DMS114 treated with DMSO at 0.1 percent for 48 hours (cell line): ENCODE results near the gene NLK.
"Not testable (repeated sequence)": the region's sequence is repeated elsewhere in the genome, so short reads cannot be mapped to it uniquely, and the experiment has no call there.

Source experiments
- DNase-seq: peaks from one replicate; lab custom pipeline; 2025; ENCODE audit not compliant: unreplicated experiment; lab: John Stamatoyannopoulos, UW

The NLK gene

DNA sequence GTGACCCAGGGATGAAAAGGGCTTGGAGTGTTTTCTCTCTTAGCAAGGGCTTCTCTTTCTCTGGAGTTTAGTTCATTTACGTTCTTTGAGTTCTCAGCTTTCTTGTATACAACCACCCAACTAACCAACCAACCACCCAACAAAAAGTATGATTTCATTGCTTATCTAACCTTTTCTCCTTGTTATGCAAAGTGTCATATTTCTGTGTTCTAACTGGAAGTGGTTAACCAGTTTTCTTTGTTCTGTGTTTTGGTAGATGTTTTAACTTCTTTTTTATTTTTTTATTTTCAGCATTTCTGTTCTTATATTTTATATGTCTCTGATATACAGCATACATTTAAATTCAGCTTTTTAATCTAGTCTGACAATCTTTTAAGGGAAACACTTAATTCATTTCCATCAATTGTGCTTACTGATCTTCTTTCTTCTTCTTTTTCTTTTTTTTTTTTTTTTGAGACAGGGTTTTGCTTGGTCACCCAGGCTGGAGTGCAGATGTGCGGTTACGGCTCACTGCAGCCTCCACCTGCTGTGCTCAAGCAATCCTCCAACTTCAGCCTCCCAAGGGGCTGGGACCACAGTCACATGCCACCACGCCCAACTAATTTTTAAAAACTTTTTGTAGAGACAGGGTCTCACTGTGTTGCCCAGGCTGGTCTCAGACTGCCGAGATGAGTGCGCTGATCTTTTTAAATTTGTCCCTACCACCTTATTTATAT lies 29.6 kb downstream of the NLK start:
- no peak for DNase-seq

DNA sequence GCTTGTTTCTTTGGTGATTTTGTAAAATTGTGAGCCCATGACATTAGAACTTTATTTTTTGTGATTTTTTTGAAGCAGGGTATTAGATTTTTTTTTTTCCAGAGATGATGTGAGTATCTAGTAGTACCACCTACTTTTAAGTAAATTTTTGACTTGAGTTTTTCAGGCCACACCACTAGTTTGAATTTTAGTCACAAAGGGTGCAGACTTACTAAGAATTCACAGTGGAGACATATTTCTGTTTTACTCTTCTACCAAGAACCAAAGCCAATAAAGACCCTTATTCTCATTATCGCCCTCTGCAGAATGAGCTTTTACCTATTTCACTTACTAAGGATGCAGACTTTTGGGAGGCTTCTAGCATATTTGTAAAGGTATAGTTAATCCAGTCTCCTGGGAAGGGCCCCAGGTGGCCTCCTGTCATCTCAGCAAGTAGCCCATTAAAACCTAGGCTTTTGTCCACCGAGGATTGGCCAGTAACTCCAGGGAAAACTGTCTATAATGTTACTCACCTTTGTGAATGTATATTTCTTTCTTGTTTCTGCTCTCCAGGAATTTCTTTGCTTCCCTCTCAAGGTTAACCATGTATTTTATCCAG lies 30.6 kb downstream of the NLK start:
- DNase-seq, result no peak

DNA sequence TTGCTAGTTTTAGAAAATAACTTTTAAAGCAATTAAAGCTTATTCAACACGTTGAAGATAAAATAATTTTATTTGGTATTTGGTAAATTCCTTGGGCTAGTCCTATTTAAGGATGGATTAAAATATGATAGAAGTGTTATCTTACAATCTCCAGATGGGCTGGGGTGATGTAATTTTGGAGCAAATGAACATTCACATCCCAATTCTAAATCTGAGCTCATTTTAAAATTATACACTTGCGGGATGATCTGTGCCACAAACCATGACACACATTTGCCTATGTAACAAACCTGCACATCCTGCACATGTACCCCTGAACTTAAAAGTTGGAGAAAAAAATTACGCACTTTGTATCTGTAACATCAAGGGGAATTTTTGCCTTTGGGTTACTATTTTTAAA lies 31.5 kb downstream of the NLK start:
- no peak for DNase-seq

DNA sequence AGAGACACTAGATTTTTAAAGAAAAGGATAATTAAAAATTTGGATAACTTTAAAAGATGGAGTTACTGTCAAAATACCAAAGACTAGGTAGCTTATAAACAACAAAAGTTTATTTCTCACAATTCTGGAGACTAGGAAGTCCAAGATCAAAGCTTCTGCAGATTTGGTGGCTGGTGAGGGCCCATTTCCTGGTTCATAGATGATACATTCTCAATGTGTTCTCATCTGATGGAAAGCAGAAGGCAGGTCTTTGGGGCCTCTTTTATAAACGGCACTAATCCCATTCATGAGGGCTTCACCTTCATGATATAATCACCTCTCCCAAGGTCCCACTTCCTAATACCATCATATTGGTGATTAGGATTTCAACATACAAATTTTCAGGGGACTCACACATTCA lies 33.7 kb downstream of the NLK start:
- no peak for DNase-seq

DNA sequence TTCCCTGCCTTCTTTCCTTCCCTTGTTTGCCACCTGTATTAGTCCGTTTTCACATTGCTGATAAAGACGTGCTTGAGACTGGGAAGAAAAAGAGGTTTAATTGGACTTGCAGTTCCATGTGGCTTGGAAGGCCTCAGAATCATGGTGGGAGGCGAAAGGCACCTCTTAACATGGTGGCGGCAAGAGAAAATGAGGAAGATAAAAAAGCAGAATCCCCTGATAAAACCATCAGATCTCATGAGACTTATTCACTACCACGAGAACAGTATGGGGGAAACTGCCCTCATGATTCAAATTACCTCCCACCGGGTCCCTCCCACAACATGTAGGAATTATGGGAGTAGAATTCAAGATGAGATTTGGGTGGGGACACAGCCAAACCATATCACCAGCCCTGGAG lies 34.7 kb downstream of the NLK start:
- not testable (repeated sequence) for DNase-seq

DNA sequence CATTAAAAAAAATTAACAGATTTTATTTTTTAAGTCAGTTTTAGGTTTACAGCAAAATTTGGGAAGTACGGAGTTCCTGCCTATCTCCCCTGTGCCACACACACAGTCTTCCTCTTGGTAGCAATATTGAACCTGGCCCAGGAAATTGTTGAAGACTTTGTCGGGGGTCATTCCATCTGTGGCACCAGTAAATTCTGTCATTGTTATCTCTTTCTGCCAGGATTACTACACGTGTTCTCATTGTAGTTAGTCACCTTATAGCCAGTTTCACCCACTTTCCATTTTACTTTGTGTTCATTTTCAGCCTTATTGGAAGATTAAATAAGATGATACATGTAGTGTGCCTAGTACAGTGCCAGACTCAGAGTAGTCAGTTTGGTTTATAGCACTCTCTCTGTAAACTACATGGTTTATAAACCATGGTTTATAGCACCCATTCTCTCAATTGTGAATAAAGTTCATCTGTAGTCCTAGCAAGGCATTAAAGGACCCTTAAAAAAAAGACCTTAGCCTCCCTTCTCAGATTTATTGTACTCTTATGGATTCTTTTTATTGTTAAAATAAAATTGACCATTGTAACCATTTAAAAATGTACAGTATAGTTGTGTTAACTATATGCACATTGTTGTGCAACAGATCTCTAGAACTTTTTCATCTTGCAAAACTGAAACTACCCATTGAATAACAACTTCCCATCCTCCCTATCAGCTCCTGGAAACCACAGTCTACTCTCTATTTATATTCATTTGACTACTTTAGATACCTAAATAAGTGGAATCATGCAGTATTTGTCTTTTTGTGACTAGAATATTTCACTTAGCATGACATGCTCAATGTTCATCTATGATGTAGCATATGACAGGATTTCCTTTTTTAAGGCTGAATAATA lies 36.1 kb downstream of the NLK start:
- no peak for DNase-seq

DNA sequence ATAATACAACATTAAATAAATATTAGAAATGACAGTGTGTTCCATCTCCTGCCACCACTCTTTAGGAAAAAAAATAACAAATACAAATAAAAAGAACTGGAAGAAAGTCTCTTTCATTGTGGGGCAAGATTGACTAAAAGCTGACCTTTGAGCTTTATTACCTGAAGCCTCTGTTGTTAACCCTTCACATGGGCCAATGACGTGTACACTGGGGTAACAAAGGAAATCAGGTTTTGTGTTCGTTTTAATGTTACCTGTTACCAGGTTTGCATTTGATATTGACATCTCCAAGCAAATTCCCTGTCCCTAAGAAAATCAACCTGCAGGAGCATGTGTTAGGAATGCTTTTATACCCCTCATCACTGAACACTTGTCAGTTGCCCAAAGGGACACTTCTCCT lies 39.0 kb downstream of the NLK start:
- no peak for DNase-seq

DNA sequence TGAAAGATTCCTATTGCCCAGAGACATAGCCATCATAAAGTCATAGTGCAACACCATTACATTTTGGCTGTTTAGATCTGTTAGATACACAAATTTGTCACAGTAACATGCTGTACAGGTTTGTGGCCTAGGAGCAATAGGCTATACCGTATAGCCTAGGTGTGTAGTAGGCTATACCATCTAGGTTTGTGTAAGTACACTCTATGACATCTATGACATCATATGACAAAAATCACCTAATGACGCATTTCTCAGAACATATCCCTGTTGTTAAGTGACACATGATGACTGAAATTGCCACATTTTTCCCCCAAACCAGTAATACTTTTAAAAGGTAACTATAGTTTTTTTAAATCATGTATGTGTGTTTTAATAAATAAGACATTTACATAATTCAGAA lies 43.3 kb downstream of the NLK start:
- no peak for DNase-seq

DNA sequence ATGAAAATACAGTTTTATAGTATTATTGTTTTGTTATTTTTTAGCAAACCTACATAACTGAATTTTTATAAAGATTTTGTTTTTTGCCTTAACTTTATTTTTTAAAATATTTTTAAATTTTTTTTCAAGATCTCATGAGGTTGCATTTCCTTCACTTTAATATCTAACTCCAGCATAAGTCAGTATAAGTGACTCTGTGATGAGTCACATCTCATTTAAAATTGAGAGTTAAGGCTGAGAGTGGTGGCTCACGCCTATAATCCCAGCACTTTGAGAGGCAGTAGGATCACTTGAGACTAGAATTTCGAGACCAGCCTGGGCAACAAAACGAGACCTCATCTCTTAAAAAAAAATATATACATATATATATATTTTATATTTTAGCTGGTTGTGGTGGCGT lies 44.0 kb downstream of the NLK start:
- no peak for DNase-seq

DNA sequence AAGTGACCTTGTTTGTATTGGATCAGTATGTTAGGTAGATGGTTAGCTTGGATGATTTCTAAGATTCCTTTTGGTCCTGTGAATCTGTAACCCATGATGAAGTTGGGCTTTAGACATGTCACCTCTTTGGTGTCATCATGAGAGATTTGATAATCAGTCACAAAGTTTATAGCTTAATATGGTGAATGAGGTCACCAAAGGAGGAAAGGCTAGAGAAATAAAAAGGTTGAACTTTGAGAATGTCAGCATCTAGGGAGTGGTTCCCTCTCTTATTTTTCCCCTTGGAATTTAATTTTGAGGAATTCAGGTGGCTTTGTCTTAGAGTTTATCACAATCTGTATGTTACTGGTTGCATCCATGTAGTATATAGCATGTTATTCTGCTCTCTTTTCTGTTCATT lies 45.3 kb downstream of the NLK start:
- no peak for DNase-seq

DNA sequence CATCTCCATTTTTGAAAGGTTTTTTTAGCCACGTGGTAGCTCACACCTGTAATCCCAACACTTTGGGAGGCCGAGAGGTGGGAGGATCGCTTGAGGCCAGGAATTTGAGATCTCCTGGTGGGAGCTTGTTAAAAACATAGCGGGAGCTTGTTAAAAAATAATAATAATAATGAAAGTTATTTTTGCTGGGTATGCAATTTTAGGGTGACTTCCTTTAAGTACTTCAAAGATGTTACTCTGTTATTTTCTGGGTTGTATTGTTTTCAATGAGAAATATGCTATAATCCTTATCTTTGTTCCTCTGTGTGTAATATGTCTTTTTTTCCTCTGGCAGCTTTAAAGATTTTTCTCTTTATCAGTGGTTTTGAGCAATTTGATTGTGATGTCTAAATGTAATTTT lies 48.1 kb downstream of the NLK start:
- no peak for DNase-seq

DNA sequence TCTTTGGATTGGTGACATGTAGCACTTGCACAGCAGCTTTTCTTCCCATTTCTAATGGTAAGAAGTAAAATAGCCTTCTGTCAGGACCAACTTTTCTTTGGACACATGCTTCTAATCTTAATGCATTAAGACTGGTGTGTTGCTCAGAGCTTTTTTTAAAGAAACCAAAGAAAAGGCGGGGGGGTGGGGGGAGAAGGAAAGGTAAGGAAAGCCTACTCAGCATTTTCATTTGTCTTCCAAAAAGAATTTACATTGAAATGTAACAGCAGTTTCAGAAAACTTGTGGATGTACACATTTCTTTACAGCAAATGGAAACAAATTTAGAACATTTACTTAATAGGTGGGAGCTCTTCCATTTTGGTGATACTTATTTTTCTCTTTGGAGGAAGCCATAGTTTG lies 49.6 kb downstream of the NLK start:
- DNase-seq, result no peak

DNA sequence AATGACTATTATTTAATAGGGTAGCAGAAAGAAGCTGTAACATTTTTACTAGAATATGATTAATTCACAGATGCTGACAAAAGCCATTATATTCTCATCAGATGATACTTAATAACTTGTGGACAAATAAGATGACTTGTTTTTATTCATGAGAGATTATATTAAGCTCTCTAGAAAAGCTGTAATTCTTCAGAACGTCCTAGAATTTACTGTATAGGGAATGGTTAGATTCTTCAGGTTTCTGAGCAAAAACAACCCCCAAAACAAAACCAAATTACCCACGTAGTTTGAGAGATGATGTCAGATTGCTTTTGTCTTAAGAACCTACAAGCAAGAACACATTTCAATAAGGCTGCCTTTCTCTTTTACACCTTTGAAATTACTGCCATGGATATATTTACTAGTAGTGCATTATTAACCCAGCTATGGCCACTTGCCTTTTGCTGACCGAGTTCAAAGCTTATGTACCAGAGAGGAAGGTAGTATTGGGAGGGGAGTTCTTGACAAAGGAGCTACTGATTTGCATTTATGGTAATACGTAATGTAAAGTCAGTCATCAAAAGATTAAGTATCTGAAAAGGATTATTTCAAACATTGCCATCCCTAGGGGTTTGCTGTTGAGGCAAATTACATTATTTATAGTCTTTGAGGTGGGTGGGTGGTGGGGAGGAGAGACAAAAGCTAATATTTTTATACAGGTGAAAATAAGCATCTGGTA lies 51.7 kb downstream of the NLK start:
- no peak for DNase-seq

DNA sequence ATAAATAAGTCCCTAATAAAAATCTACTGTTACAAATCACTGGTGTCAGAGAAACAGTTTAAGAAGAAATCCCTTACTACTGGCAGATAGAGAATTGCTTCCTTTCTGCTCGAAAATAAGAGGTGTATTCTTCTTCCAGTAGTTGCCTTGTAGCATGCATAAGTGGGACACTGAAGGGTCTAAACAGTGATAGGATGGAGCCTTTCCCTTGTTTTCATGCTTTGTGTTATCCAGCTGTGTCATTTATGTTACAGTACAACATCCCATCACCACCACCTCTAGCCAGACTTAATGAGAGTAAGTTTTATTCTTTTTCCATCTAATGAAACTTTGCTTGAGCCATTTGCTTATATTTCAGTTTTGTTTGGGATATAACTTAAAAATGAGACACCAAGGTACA lies 54.3 kb downstream of the NLK start:
- no peak for DNase-seq

DNA sequence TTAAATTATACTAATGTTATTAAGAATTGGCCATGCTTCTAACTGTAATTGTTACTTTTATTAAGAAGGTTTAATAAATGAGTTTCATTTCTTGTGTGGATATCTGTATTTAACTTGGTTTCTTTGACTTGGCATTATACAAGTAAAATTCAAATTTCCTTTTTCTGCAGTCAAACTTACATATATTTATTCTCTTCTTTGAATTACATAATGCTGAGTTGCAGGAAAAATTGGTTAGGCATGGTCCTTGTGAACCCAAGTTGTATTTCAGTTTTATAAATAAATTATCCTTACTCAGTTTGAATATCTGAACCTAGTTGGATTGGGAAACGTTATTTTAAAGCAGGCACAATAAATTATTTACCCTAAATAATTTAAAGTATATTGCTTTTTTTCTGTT lies 54.8 kb downstream of the NLK start:
- DNase-seq, result no peak

DNA sequence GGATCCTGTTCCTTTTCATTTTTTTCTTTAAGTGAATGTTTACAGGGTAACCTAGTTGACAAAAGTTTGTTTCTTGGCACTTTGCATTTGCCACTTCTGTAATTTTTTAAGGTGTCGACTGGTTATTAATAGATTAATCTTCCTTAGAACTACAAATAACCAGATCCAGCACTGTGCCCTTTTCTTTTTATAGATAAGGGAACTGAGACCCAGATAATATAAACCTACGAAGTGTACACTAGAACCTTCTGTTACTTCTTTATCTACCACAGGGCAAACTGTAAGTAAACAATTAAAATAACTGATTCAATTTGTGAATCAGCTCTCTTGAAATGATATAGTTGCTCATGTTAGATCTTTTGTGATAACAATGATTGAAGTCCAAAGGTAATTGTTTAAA lies 55.4 kb downstream of the NLK start:
- no peak for DNase-seq

DNA sequence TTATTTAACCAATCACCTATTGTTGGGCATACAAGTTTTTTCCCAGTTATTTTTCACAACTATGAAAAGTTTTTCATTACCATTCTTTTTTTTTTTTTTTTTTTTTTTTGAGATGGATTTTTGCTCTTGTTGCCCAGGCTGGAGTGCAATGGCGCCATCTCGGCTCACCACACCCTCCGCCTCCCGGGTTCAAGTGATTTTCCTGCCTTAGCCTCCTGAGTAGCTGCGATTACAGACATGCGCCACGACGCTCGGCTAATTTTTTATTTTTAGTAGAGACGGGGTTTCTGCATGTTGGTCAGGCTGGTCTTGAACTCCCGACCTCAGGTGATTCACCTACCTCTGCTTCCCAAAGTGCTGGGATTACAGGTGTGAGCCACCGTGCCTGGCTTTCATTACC lies 56.1 kb downstream of the NLK start:
- DNase-seq, result not testable (repeated sequence)

DNA sequence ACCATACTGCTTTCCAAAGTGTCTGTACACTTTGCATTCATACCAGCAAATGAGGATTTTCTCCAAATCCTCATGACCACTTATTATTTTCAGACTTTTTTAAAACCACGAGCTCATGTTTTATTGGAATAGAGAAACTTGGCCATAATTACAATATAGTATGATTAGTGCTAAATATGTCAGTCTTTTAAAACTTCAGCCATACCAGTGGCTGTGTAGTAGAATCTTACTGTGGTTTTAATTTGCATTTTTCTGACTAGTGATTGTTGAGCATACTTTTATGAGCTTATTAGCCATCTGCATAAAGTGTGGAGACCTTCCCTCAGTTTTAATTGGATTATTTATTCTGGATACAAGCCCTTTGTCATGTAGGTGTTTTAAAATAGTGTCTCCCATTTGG lies 57.8 kb downstream of the NLK start:
- no peak for DNase-seq

DNA sequence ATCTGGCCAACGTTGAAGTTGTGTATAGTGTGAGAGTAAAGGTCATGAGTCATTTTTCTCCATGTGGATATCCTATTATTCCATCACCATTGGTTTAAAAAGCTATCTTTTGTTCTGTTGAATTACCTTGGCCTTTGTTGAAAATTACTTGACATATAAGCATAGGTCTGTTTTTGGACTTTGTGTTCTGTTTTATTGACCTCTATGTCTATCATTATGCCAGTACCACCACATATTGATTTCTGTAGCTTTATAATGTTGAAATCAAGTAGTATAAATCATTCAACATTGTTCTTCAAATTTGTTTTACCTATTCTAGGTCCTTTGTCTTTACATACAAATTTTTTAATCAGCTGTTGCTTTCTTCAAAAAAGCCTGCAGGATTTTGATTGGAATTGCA lies 58.5 kb downstream of the NLK start:
- no peak for DNase-seq

DNA sequence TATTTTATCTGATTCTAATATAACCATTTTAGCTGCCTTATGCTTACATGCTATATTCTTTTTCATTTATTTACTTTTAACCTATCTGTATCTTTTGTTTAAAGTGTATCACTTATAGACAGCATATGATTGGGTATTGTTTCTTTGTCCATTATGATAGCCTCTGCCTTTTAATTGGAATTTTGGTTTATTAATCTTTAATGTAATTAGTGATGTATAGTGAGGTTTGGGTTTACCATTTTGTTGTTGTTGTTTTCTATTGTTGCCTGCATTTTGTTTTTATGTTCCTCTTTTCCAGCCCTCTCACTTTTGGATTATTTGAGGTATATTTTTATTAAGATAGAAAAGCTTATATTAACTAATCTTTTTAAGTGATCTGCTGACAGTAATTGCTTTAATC lies 59.4 kb downstream of the NLK start:
- DNase-seq, result no peak

DNA sequence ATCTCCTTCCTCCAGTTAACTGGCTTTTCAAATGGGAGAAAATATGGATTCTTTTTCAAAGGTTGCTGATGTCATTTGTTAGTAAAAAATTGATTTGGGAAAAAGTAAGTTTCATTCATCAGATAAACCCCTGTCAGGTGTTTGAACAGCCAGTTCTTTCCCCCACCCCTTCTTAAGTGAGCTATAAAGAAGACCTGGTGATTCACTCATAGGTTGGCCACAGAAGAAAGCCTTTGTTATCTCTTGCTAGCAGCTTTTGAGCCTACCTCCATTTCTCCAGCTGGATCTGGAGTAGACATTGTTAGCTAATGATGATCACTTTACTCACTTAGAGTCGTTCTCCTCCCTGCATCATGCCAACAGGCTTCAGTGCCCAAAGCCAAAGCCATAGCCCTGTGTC lies 63.0 kb downstream of the NLK start:
- DNase-seq, result no peak

DNA sequence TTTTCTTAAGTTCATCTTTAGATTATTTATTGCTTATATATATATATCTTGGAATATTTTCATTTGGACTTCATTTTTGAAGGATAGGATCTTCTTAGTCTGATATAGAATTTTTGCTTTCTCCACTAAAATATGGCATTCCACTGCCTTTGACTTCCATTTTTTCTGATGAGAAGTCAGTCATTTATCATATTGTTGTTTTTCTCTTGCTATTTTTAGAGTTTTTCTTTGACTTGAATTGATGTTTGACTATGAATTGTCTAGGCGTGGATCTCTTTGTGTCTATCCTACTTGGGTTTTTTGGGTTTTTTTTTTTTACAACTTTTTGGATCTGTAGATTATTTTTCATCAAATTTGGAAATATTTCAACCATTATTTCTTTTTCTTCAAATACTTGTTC lies 67.7 kb downstream of the NLK start:
- DNase-seq, result no peak
